ENCODE measurements around the gene SSBP4. TPM values are rescaled to one million over a fixed set of nuclear protein-coding genes. Genes with fewer than 3 reads are reported as not detected.

The SSBP4 gene
- total and polyA plus RNA-seq, 9 of the 15 experiments (the other 6 are each of a cell fraction or from before 2014, with no cell fraction given): 1.1 to 189 (median 39.0) TPM

DNA sequence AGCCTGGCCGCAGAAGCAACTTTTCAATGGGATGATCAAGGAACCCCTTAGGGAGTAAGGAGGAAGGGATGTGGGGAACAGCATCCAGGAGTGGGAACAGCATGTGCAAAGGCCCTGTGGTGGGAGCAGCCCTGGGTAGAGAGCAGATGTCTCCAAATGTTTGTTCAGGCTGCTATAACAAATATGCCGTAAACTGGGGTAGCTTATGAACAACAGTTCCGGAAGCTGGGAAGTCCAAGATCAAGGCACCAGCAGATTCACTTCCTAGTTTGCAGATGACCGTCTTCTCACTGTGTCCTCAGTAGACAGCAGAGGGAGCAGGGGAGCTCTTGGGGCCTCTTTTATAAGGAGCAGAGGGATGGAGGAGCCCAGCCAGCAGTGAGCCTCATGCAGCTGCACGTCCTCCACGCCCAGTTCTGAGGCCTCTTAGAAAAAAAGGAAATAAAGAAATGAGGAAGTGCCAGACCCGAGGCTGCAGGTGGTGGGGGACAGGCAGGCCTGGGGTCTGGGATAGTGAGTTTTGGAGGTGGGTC is 17.6 kb upstream of the SSBP4 start (continued):
- TF ChIP-seq HNRNPH1 (optimal IDR thresholded peaks at IDR 0.05; ENCODE audit: low read depth, low read length) (no peak), FOXJ2 (tag; IDR thresholded peaks at IDR 0.05) (0 out of 2 replicates have a peak, but pooled peaks have one; percentile 28), TRIM24 (IDR thresholded peaks at IDR 0.05) (no peak), SETDB1 (IDR thresholded peaks at IDR 0.05; ENCODE audit: low read length) (no peak), RBM25 (IDR thresholded peaks at IDR 0.05; ENCODE audit: low read depth, low read length, severe bottlenecking) (peak; percentile 90), ZNF41 (CRISPR knock-in tag; conservative IDR thresholded peaks at IDR 0.05) (no peak), HCFC1 (IDR thresholded peaks at IDR 0.05; ENCODE audit: low read depth, low read length) (no peak), NBN (IDR thresholded peaks at IDR 0.05; ENCODE audit: low read depth) (no peak; the same call in 1 of the 2 replicates), KDM1A (IDR thresholded peaks at IDR 0.05) (peak; percentile 58 to 88; a peak in 3 of 4 replicates), FOSL1 (tag; conservative IDR thresholded peaks at IDR 0.05) (no peak), FOS (IDR thresholded peaks at IDR 0.05; ENCODE audit: extremely low read depth, insufficient read length) (no peak), E2F3 (CRISPR knock-in tag; IDR thresholded peaks at IDR 0.05) (no peak), HNRNPK (IDR thresholded peaks at IDR 0.05; ENCODE audit: low read depth, low read length, poor library complexity, severe bottlenecking) (no peak), ZNF12 (CRISPR knock-in tag; IDR thresholded peaks at IDR 0.05) (peak; percentile 96), BMI1 (IDR thresholded peaks at IDR 0.05; ENCODE audit: low read length) (no peak), HEY1 (CRISPR knock-in tag; IDR thresholded peaks at IDR 0.05; ENCODE audit: borderline replicate concordance) (no peak), FOXK2 (conservative IDR thresholded peaks at IDR 0.05 in 1 of 2, IDR thresholded peaks at IDR 0.05 in 1 of 2; ENCODE audit: low read depth in 2 of 2) (peak in 1 of 2 experiments; percentile 25; a peak in 2 of 4 replicates), HES1 (IDR thresholded peaks at IDR 0.05; ENCODE audit: low read depth) (no peak), ZNF263 (CRISPR knock-in tag; IDR thresholded peaks at IDR 0.05; ENCODE audit: borderline replicate concordance) (peak; percentile 70; the same call in 1 of the 2 replicates), ARID3B (CRISPR knock-in tag; IDR thresholded peaks at IDR 0.05; ENCODE audit: borderline replicate concordance) (no peak), FOXJ3 (CRISPR knock-in tag; IDR thresholded peaks at IDR 0.05) (no peak), MTA3 (IDR thresholded peaks at IDR 0.05; ENCODE audit: borderline replicate concordance) (0 out of 2 replicates have a peak, but pooled peaks have one; percentile 56), ZFPM2 (CRISPR knock-in tag; IDR thresholded peaks at IDR 0.05) (no peak), NKRF (IDR thresholded peaks at IDR 0.05; ENCODE audit: borderline replicate concordance) (no peak), BCOR (IDR thresholded peaks at IDR 0.05) (peak; percentile 97)
- TF ChIP-seq, protein P1, sequence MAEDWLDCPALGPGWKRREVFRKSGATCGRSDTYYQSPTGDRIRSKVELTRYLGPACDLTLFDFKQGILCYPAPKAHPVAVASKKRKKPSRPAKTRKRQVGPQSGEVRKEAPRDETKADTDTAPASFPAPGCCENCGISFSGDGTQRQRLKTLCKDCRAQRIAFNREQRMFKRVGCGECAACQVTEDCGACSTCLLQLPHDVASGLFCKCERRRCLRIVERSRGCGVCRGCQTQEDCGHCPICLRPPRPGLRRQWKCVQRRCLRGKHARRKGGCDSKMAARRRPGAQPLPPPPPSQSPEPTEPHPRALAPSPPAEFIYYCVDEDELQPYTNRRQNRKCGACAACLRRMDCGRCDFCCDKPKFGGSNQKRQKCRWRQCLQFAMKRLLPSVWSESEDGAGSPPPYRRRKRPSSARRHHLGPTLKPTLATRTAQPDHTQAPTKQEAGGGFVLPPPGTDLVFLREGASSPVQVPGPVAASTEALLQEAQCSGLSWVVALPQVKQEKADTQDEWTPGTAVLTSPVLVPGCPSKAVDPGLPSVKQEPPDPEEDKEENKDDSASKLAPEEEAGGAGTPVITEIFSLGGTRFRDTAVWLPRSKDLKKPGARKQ (CRISPR knock-in tag; IDR thresholded peaks at IDR 0.05): no peak

Data from K562 (cell line).